Osteoblast (primary cell): ENCODE results near the gene PLCXD3. TPM values are rescaled to one million over a fixed set of nuclear protein-coding genes. Genes with fewer than 3 reads are reported as not detected.
"Not testable (repeated sequence)": the region's sequence is repeated elsewhere in the genome, so short reads cannot be mapped to it uniquely, and the experiment has no call there.

Experiments used
- DNase-seq: peaks from one replicate; pipeline ENCODE4 v3.0.0; 2011; ENCODE audit warnings: low spot score, mixed read lengths; ENCODE audit not compliant: insufficient read length; ENCODE audit errors: missing footprints
- H2AFZ ChIP-seq: 2 replicates; pipeline ENCODE4 v1.6.0; 2011; ENCODE audit warnings: mild to moderate bottlenecking, low read length
- H3K27ac ChIP-seq: 2 replicates; pipeline ENCODE4 v1.5.1; 2011; ENCODE audit warnings: mild to moderate bottlenecking, low read depth, low read length, moderate library complexity
- H3K27me3 ChIP-seq: 2 replicates; pipeline ENCODE4 v1.6.0; 2012; ENCODE audit warnings: mild to moderate bottlenecking, control low read depth, inconsistent platforms, low read length, moderate library complexity; ENCODE audit not compliant: insufficient read depth
- H3K36me3 ChIP-seq: 2 replicates; pipeline ENCODE4 v1.5.1; 2011; ENCODE audit warnings: mild to moderate bottlenecking, low read length, control low read depth, moderate library complexity; ENCODE audit not compliant: insufficient read depth
- H3K4me1 ChIP-seq: 2 replicates; pipeline ENCODE4 v1.5.1; 2011; ENCODE audit warnings: mild to moderate bottlenecking, low read length, control low read depth, moderate library complexity; ENCODE audit not compliant: insufficient read depth
- H3K4me2 ChIP-seq: 2 replicates; pipeline ENCODE4 v1.6.0; 2011; ENCODE audit warnings: mild to moderate bottlenecking, low read length; ENCODE audit not compliant: insufficient read depth
- H3K4me3 ChIP-seq: fragments of 200-600 bp; sonication (generic); 3 replicates; pipeline ENCODE4 v1.5.1; 2012; ENCODE audit warnings: mild to moderate bottlenecking, low read length, inconsistent platforms; ENCODE audit not compliant: insufficient read depth
- H3K79me2 ChIP-seq: 2 replicates; pipeline ENCODE4 v1.6.0; 2012; ENCODE audit warnings: mild to moderate bottlenecking, low read length, control low read depth, inconsistent platforms; ENCODE audit not compliant: insufficient read depth
- H3K9me3 ChIP-seq: 2 replicates; pipeline ENCODE4 v1.5.1; 2011; ENCODE audit warnings: low read depth, low read length, control low read depth
- H4K20me1 ChIP-seq: 2 replicates; pipeline ENCODE4 v1.6.0; 2012; ENCODE audit warnings: mild to moderate bottlenecking, low read length, control low read depth; ENCODE audit not compliant: insufficient read depth
- CTCF ChIP-seq: IDR thresholded peaks from 2 replicates; pipeline ENCODE4 v1.5.1; 2011; ENCODE audit warnings: mild to moderate bottlenecking, low read depth, low read length, moderate library complexity; ENCODE audit errors: extremely low read depth
- total RNA-seq: library from RNA; depleted of rRNA; stranded (reverse); fragments of >200 nt; gene quantifications from 2 replicates; pipeline ENCODE4 v1.2.3, GENCODE V29; 2012

Gene PLCXD3
- total RNA-seq, 1 donor: 0.36 TPM

- Histone ChIP-seq H3K4me3 (no peak overlapping the region), H3K27ac (no peak overlapping the region), H3K9me3 (no peaks in the 10 kb centered on the region), H3K4me1 (no peaks in the 10 kb centered on the region), H3K4me2 (no peak overlapping the region), H4K20me1 (no peaks in the 10 kb centered on the region), H3K27me3 (no peaks in the 10 kb centered on the region), H2AFZ (no peak overlapping the region), H3K79me2 (no peaks in the 10 kb centered on the region), H3K36me3 (no peaks in the 10 kb centered on the region)
- TF ChIP-seq CTCF: no peak
- DNase-seq: no peak
Observed at GRCh38 chr5:41334221-41334620, 176.2 kb downstream of the PLCXD3 start.

GRCh38 chr5:41325074-41325473, 185.3 kb downstream of the PLCXD3 start:
- Histone ChIP-seq H4K20me1 (no peaks in the 10 kb centered on the region), H3K27me3 (no peaks in the 10 kb centered on the region), H3K27ac (no peak overlapping the region), H3K36me3 (no peaks in the 10 kb centered on the region), H3K9me3 (no peaks in the 10 kb centered on the region), H3K4me2 (no peak overlapping the region), H3K4me1 (no peaks in the 10 kb centered on the region), H2AFZ (no peak overlapping the region), H3K79me2 (no peaks in the 10 kb centered on the region), H3K4me3 (no peak overlapping the region)
- DNase-seq: no peak
- TF ChIP-seq CTCF: no peak

GRCh38 chr5:41322826-41323225, 187.6 kb downstream of the PLCXD3 start:
- not testable (repeated sequence) for H3K4me2 ChIP-seq, H2AFZ ChIP-seq, H3K27me3 ChIP-seq, H3K4me1 ChIP-seq, H3K79me2 ChIP-seq, DNase-seq, H4K20me1 ChIP-seq, H3K9me3 ChIP-seq, H3K4me3 ChIP-seq, H3K27ac ChIP-seq, H3K36me3 ChIP-seq

GRCh38 chr5:41312478-41313060, 197.8 kb downstream of the PLCXD3 start:
- Histone ChIP-seq H3K4me1 (no peaks in the 10 kb centered on the region), H3K9me3 (no peaks in the 10 kb centered on the region), H3K27me3 (no peaks in the 10 kb centered on the region), H3K4me3 (no peak overlapping the region), H3K79me2 (no peaks in the 10 kb centered on the region), H3K36me3 (no peaks in the 10 kb centered on the region), H3K27ac (no peak overlapping the region), H3K4me2 (no peak overlapping the region), H4K20me1 (no peaks in the 10 kb centered on the region), H2AFZ (no peak overlapping the region)
- no peak for DNase-seq
- TF ChIP-seq CTCF: no peak
